K562 (cell line): ENCODE measurements around the gene TMCC2. TPM values are rescaled to one million over a fixed set of nuclear protein-coding genes. Genes with fewer than 3 reads are reported as not detected.

ENCODE experiments used
- BCL6 ChIP-seq: fragments of 250-450 bp; sonication (Bioruptor Pico); IDR thresholded peaks from 2 replicates; pipeline ENCODE4 v1.4.0; 2020
- BCOR ChIP-seq: fragments of 450-650 bp; IDR thresholded peaks from 2 replicates; pipeline ENCODE4 v1.6.1; 2016
- CAMTA2 ChIP-seq: fragments of 250-450 bp; sonication (Bioruptor Pico); conservative IDR thresholded peaks from 2 replicates; pipeline ENCODE4 v1.5.1; 2022
- CBX5 ChIP-seq: IDR thresholded peaks from 2 replicates; pipeline ENCODE4 v1.6.1; 2014; ENCODE audit warnings: low read depth, borderline replicate concordance
- DACH1 ChIP-seq: fragments of 450-650 bp; IDR thresholded peaks from 2 replicates; pipeline ENCODE4 v1.6.1; 2018; ENCODE audit not compliant: partially characterized antibody
- DDX20 ChIP-seq: fragments of 450-650 bp; IDR thresholded peaks from 2 replicates; pipeline ENCODE4 v1.6.1; 2016; ENCODE audit warnings: missing genetic modification characterization, low read depth, mild to moderate bottlenecking, missing compliant biosample characterization, moderate library complexity
- DIDO1 ChIP-seq: fragments of 450-650 bp; IDR thresholded peaks from 2 replicates; pipeline ENCODE4 v1.6.1; 2016; ENCODE audit warnings: low read depth, missing biosample characterization, missing genetic modification characterization
- DNMT1 ChIP-seq: fragments of 450-650 bp; IDR thresholded peaks from 2 replicates; pipeline ENCODE4 v1.6.1; 2016; ENCODE audit warnings: antibody characterized with exemption, mild to moderate bottlenecking
- ETV5 ChIP-seq: sonication (generic); formaldehyde crosslinking; IDR thresholded peaks from 2 replicates; pipeline ENCODE4 v1.4.0; 2020; ENCODE audit warnings: low read depth, mild to moderate bottlenecking, missing genetic modification reagents
- GABPB1 ChIP-seq: sonication (generic); formaldehyde crosslinking; IDR thresholded peaks from 2 replicates; pipeline ENCODE4 v1.8.0; 2022; ENCODE audit warnings: mild to moderate bottlenecking, missing genetic modification reagents
- KLF6 ChIP-seq: fragments of 250-450 bp; sonication (Bioruptor Pico); IDR thresholded peaks from 2 replicates; pipeline ENCODE4 v1.4.0; 2020; ENCODE audit warnings: mild to moderate bottlenecking, moderate library complexity, borderline replicate concordance
- NR1H2 ChIP-seq: sonication (generic); formaldehyde crosslinking; IDR thresholded peaks from 2 replicates; pipeline ENCODE4 v1.4.0; 2020; ENCODE audit warnings: mild to moderate bottlenecking, missing genetic modification reagents
- PML ChIP-seq: IDR thresholded peaks from 2 replicates; pipeline ENCODE4 v1.6.1; 2012; ENCODE audit warnings: low read length, inconsistent platforms
- PPARD ChIP-seq: fragments of 250-450 bp; sonication (Bioruptor Pico); IDR thresholded peaks from 2 replicates; pipeline ENCODE4 v1.8.0; 2022; ENCODE audit warnings: inconsistent platforms, mild to moderate bottlenecking, moderate library complexity
- RAD21 ChIP-seq, 2 experiments: fragments of 250-450 bp in 1 of 2; fragments of 450-650 bp in 1 of 2; sonication (Bioruptor Pico) in 1 of 2; formaldehyde crosslinking in 1 of 2; IDR thresholded peaks in 1 of 2; conservative IDR thresholded peaks in 1 of 2; 2 replicates each; pipeline versions ENCODE4 v1.4.0 to v1.8.0; 2020 to 2022; ENCODE audit warnings: mild to moderate bottlenecking in 2 of 2, moderate library complexity in 1 of 2
- RNF2 ChIP-seq: sonication (generic); IDR thresholded peaks from 2 replicates; pipeline ENCODE4 v1.6.1; 2016
- YY1 ChIP-seq, 3 experiments: IDR thresholded peaks; 2 replicates each; pipeline ENCODE4 v1.6.1; 2011; ENCODE audit warnings: low read length in 2 of 3, mild to moderate bottlenecking in 2 of 3, moderate library complexity in 2 of 3, borderline replicate concordance in 1 of 3, control low read depth in 1 of 3, low read depth in 1 of 3; ENCODE audit not compliant: insufficient read depth in 3 of 3, insufficient replicate concordance in 2 of 3, control insufficient read depth in 1 of 3, insufficient read length in 1 of 3; ENCODE audit errors: extremely low read depth in 1 of 3
- ZBTB8A ChIP-seq: fragments of 450-650 bp; IDR thresholded peaks from 2 replicates; pipeline ENCODE4 v1.6.1; 2018; ENCODE audit warnings: mild to moderate bottlenecking, moderate library complexity; ENCODE audit not compliant: partially characterized antibody
- ZFP1 ChIP-seq: fragments of 450-650 bp; formaldehyde crosslinking; IDR thresholded peaks from 2 replicates; pipeline ENCODE4 v1.4.0; 2020; ENCODE audit warnings: mild to moderate bottlenecking, mixed read lengths
- ZNF354B ChIP-seq: fragments of 250-450 bp; sonication (Bioruptor Pico); IDR thresholded peaks from 2 replicates; pipeline ENCODE4 v1.4.0; 2020
- ZNF589 ChIP-seq: fragments of 200-800 bp; sonication (Bioruptor generic); IDR thresholded peaks from 2 replicates; pipeline ENCODE4 v1.6.1; 2016; ENCODE audit warnings: low read depth, missing genetic modification characterization, missing compliant biosample characterization
- polyA plus RNA-seq, 8 experiments: library from polyadenylated mRNA; depleted of rRNA in 4 of 8; stranded (reverse) in 5 of 8; unstranded in 3 of 8; fragments of >200 nt; fragmentation: Nextera tagmentation in 2 of 8; fragmentation: Illumina TruSeq in 1 of 8; extraction: Ambion mirVana in 2 of 8; extraction: Trizol in 1 of 8; gene quantifications; 2 replicates each; pipeline versions ENCODE4 v1.2.1 to v1.2.3, GENCODE V29; 2011 to 2014; ENCODE audit warnings: inconsistent platforms in 1 of 8, missing spikeins in 1 of 8
- total RNA-seq, 7 experiments: library from RNA; depleted of rRNA in 6 of 7; stranded (reverse); fragments of >200 nt in 6 of 7; fragmentation: Illumina TruSeq in 2 of 7; extraction: Trizol in 2 of 7; gene quantifications; 2 replicates each; pipeline versions ENCODE4 v1.2.1 to v1.2.3, GENCODE V29; 2011 to 2021; ENCODE audit warnings: low replicate concordance in 1 of 7
- TF ChIP-seq, protein P1 (sequence below): sonication (generic); formaldehyde crosslinking; IDR thresholded peaks from 2 replicates; pipeline ENCODE4 v1.8.1; 2023; ENCODE audit warnings: mild to moderate bottlenecking, missing genetic modification reagents, moderate library complexity
- TF ChIP-seq, protein P2 (sequence below): fragments of 250-450 bp; sonication (Bioruptor Pico); IDR thresholded peaks from 2 replicates; pipeline ENCODE4 v1.5.0; 2020; ENCODE audit warnings: mild to moderate bottlenecking
- TF ChIP-seq, protein P3 (sequence below), 2 experiments: fragments of 200-800 bp in 1 of 2; sonication (Bioruptor generic) in 1 of 2; sonication (generic) in 1 of 2; formaldehyde crosslinking in 1 of 2; IDR thresholded peaks in 1 of 2; conservative IDR thresholded peaks in 1 of 2; 2 replicates each; pipeline versions ENCODE4 v1.5.0 to v1.6.1; 2016 to 2020; ENCODE audit warnings: missing compliant biosample characterization in 1 of 2, missing genetic modification characterization in 1 of 2, missing genetic modification reagents in 1 of 2

TMCC2 gene
- total and polyA plus RNA-seq, 9 of the 15 experiments (the other 6 are each of a cell fraction or from before 2014, with no cell fraction given) = 0.06 to 1.8 (median 0.98) TPM

DNA sequence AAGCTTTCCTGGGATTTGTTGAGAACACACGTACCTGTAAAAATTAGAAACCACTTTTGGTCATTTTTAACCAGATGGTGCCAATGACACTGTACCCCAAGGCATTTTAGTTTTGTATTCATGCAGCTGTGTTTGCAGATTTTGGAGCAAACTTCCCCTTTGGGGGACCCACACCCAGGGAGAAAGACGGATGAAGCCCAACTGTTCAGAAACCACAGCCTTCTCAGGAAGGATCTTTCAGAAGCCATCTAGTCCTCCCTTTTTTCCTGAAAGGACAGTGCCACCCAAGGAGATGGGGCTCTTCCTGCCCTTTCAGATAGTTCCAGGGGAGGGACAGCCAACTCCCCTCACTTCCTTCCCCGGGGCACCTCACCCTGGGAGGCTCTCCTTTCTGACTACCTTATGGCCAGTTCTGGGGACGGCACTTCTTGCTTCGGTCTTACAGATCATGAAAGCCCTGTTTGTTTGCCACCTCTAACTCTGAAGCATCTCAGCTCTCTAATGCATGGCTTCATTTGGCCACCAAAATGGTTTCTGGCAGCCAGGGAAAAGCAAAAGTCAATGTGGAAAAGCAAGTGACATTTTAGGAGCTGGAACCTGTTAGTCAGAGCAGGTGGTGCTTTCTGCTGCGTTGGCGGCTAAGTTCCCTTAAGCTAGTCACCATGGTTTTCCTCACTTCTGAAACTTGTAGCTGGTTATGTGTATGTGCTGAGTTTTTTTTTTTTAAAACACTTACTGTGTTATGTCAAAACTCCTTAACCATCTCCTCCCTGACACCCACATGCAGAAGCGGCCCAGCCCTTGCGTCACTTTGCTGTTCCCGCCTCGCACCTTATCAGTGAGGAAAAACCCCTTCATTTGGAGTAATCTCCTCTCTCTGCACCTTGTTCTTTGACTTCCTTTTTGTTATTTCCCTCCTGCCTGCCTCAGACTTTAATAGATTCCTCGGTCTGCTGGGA is 10.1 kb downstream of the TMCC2 start (continued):
- TF ChIP-seq, protein P1, sequence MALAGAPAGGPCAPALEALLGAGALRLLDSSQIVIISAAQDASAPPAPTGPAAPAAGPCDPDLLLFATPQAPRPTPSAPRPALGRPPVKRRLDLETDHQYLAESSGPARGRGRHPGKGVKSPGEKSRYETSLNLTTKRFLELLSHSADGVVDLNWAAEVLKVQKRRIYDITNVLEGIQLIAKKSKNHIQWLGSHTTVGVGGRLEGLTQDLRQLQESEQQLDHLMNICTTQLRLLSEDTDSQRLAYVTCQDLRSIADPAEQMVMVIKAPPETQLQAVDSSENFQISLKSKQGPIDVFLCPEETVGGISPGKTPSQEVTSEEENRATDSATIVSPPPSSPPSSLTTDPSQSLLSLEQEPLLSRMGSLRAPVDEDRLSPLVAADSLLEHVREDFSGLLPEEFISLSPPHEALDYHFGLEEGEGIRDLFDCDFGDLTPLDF = no peak
- TF ChIP-seq BCOR (peak; percentile 44; the same call in 1 of the 2 replicates), CBX5 (no peak), ZFP1 (CRISPR knock-in tag) (no peak), DNMT1 (no peak), DACH1 (peak; percentile 20), GABPB1 (peak; percentile 53; the same call in 1 of the 2 replicates), KLF6 (CRISPR knock-in tag) (no peak), CAMTA2 (CRISPR knock-in tag) (no peak), BCL6 (no peak), RNF2 (no peak), DIDO1 (tag) (no peak), ZNF354B (CRISPR knock-in tag) (no peak), ETV5 (no peak), DDX20 (tag) (no peak), NR1H2 (CRISPR knock-in tag) (no peak), YY1 (IDR thresholded peaks at IDR 0.05; ENCODE audit: borderline replicate concordance in 1 of 3, control insufficient read depth in 1 of 3, extremely low read depth in 1 of 3, insufficient read depth in 3 of 3, insufficient read length in 1 of 3, insufficient replicate concordance in 2 of 3, low read depth in 1 of 3, low read length in 2 of 3) (no peak), ZBTB8A (no peak), ZNF589 (CRISPR knock-in tag) (no peak), RAD21 (CRISPR knock-in tag; conservative IDR thresholded peaks at IDR 0.05 in 1 of 2, IDR thresholded peaks at IDR 0.05 in 1 of 2) (no peak), PML (peak; percentile 67; the same call in 1 of the 2 replicates), PPARD (no peak)
- TF ChIP-seq, protein P2, sequence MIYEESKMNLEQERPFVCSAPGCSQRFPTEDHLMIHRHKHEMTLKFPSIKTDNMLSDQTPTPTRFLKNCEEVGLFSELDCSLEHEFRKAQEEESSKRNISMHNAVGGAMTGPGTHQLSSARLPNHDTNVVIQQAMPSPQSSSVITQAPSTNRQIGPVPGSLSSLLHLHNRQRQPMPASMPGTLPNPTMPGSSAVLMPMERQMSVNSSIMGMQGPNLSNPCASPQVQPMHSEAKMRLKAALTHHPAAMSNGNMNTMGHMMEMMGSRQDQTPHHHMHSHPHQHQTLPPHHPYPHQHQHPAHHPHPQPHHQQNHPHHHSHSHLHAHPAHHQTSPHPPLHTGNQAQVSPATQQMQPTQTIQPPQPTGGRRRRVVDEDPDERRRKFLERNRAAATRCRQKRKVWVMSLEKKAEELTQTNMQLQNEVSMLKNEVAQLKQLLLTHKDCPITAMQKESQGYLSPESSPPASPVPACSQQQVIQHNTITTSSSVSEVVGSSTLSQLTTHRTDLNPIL = no peak
- TF ChIP-seq, protein P3, sequence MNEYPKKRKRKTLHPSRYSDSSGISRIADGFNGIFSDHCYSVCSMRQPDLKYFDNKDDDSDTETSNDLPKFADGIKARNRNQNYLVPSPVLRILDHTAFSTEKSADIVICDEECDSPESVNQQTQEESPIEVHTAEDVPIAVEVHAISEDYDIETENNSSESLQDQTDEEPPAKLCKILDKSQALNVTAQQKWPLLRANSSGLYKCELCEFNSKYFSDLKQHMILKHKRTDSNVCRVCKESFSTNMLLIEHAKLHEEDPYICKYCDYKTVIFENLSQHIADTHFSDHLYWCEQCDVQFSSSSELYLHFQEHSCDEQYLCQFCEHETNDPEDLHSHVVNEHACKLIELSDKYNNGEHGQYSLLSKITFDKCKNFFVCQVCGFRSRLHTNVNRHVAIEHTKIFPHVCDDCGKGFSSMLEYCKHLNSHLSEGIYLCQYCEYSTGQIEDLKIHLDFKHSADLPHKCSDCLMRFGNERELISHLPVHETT (CRISPR knock-in tag; conservative IDR thresholded peaks at IDR 0.05 in 1 of 2, IDR thresholded peaks at IDR 0.05 in 1 of 2) = no peak
